IPS-NIHi7 (cell line): ENCODE measurements around the gene DBH.

Experiments used
- DNase-seq: peaks from one replicate; pipeline ENCODE4 v3.0.0; 2012; ENCODE audit warnings: mixed read lengths; ENCODE audit errors: extremely low spot score

The DBH gene

DNA sequence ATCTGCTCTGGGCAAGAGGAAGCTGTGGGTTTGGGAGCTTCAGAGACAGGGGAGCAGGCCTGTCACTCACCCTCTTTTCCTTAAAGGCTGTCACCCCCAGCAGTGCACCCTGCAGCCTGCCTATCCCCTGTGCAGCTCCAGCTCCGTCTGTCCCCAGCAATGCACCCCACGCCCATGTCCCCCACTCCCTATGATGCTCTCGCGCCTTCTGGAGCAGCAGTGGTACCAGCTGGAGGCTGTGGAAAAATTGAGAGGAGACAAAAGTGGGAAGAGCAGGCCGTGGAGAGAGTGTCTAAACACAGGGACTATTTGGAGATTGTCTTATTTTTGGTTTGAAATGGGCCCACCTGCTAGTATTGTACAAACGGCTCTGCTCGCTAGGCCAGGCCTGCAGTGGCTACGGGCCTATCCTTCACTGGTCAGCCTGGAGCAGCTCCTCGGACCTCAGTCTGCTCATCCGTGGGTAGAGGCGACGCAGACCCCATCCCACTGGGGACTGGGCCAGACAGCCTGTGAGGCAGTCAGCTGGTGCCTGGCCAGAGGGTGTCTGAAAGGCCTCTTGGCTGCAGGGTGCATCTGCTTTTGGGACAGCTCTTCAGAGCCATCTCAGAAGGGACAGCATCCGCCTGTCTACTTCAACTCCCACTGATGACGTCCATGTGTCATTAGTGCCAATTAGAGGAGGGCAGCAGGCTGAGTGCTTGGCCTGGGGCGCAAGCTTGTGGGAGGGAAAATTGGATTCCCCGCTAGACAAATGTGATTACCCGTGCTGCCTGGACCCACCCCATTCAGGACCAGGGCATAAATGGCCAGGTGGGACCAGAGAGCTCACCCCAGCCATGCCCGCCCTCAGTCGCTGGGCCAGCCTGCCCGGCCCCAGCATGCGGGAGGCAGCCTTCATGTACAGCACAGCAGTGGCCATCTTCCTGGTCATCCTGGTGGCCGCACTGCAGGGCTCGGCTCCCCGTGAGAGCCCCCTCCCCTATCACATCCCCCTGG is at the start of gene DBH:
Gene DBH (plus strand): TSS at position 831 of the 999 bp plus-strand sequence. CDS start 9 bp downstream, at position 840.
- no peak for DNase-seq

DNA sequence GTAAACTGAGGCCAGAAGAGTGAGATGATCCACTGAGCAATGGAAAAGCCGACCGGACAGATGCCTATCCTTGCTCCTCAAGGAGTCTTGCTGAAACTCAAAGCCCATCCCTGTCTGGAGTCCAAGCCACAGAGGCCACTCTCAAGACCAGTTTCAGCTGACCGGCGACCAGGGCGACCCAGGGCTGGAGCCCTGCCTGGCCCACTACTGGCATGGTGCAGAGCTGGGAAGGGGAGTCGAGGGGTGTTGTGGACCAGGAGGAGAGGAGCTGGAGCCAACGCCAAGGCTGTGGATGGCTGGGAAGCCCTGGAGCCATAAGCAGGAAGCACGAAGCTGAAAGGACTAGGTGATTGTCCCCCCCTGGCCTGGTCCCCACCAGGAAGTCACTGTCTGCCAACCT is 49.1 kb upstream of the DBH start:
- DNase-seq = no peak

DNA sequence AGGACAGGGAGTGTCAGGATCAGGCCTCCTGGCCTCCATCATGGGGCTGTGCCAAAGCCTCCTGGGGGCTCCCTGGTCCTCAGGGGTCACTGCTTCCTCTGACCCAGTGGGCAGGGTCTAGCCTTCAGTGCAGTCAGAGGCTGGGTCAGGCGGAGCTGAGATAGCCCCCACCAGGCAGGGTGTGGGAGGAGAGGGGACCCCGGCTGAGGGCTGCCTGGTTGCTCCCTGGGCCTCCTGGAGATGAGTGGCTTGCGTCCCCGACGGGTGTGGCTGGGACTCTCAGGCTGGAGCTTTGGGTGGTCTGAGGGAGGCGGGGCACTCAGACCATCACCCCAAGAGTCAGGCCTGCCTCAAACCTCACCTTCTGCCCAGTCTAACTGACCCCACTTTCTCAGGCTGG is 48.7 kb upstream of the DBH start:
- DNase-seq = no peak

DNA sequence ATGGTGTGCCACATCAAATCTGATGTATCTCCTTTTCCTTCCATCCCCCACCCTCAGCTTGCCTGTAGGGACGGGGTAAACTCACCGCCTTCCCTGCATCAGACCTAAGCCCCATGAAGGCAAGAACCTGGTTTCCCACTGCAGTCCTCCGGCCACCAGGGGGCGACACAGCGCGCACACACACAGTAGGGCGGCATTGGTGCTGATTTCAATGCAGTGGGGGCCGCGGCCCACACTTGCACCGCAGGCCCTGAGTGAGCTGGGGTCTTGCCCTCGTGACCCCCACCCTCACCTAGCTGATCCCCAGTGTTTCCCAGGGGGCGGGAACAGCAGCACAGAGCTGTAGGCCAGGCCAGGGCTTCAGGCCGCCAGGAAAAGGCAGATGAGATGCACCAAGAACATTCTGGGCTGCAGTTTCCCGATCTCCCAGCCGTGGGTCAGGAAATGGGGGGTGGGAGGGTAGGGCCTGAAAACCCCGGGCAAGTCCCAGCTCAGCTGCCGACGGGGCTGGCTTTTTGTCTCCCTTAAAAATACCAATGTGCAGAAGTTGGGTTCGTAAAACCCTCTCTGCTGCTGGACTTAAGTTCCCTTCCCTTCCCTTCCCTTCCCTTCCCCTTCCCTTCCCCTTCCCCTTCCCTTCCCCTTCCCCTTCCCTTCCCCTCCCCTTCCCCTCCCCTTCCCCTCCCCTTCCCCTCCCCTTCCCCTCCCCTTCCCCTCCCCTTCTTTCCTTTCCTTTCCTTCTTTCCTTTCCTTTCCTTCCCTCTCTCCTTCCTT is 46.5 kb upstream of the DBH start:
- DNase-seq = peak; percentile 81

DNA sequence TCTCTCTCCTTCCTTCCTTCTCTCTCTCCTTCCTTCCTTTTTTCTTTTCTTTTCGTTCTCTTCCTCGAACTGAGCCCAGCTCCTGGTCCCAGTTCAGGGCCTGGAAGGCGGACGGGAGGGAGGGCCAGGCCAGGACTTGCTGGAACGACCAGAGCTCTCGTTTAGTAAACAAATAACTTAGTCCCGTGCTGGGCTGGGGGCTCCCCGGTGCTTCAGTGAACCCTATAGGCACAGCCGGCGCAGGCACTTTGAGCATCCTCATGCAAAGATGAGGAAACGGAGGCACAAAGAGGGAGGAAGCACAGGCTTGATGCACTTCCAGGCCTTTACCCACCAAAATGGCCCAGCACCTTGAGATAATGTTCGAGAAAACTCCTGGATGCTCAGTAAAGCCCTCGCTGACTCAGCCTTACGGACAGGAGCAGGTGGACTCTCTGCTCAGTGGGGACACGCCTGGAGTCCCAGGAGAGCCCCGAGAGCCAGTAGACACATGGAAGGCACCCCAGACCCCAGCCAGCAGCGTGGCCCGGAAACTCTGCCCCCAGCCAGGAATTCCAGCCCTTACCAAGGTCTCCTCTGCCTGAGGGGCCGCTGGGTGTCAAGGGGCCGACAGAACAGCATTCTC is 45.8 kb upstream of the DBH start:
- DNase-seq = no peak

DNA sequence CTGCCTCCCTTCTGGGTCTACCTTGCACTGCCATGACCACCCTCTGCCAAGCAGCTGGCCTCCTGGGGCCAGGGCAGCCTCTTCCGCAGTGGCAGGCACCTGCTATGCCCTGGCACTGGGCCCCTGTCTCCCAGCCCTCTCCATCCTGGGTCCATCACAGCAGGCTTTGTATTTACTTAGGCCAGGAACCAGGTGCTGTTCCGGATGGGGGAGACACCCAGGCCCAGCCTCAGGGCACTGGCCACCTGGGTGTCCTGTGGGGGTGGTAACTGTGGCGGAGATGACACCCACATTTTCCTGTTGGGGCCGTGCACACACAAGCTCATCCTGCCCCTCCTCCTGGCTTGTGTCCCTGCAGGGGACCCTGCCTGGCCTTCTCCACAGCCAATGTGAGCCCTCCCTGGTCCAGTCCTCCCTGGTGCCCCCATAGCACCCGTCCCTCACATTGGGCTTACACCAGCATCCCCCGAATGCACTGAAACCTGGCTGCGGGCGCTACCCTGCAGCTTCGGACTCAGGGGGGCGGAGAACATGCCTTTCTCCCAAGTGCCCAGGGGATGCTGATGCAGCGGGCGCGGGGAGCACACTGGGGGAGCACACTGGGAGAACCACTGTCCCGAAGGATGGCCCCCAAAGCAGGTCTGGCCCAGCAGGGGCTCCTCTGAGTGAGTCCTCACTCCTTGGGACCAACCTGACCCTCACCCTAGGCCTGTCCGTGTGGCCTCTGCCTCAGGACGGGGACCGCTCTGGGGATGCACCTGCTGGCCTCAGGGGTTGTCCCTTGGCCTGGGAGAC is 44.9 kb upstream of the DBH start:
- no peak for DNase-seq

DNA sequence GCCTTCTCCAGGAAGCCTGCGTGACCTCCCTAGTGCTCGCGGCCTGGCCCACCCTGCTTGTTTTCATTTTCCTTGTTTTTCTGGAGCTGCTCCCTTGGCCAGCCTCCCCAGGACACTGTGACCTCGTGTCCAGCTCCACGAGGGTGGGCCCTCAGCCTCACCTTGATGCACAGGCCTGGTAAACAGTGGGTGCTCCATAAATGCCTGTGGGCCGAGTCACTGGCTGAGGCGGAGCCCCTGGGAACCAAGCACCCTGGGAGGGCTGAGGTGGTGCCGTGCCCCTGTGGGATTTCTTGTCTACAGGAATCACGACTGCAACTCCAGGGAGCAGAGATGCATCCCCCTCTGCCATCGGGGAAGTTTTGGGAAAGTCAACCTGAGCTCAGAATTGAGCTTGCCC is 44.2 kb upstream of the DBH start:
- no peak for DNase-seq

DNA sequence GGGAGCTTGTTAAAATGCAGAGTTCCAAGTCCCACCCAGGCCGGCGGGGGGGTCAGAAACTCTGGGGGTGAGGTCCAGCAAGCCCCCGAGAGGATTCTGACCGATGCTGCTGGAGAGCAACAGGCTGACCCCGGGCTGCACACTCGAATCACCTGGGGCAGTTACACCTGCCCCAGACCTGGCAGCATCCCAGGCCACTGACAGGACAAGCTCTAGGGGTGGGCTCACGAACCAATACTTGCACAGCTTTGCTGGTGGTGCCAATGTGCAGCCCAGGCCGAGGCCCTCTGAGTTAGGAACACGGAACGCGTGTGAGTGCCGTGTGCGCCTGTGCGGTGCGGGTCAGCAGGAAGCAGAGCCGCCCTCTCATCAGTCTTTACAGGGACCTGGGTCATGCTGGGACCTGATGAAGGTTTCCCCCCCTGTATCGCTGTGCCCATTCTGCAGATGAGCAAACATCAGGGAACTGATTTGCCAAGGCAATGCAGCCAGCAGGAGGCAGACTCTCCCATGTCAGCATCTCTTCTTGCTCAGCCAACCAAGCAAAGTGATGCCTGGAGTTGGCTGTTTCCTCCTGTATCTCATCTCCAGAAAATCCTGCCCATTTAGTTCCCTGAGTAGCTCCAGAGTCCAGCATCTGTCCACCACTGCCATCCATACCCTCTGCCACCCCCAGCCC is 43.3 kb upstream of the DBH start:
- DNase-seq = no peak

DNA sequence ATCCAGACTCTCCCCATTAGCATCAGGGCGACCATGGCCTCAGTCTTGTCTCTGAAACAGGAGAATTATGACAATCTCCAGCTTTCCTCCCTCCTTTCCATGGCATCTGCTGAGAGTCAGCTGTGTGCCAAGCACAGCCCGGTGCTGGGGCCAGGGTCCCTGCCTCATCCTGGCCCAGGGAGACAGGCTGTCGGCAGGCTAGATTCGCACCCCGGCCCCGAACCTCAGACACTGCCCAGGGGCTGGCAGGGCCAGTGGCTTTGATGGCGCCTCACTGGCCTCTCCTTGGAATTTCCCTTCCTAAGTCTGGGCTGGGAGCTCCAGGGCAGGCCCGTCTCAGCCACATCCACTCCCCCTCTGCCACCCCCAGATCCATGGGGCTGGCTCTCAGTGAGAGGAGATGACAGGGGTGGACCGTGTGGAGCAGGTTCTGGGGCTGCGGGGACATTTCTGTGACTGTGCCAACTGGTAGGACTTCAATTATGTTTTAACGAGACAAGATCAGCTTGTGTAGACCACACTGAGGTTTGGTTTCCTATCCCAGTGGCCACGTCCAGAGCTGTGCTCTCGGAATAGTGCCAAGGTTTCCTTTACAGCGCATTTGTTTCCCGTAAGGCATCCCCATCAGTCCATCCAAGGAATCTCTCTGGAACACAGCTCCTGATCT is 42.4 kb upstream of the DBH start:
- DNase-seq = no peak

DNA sequence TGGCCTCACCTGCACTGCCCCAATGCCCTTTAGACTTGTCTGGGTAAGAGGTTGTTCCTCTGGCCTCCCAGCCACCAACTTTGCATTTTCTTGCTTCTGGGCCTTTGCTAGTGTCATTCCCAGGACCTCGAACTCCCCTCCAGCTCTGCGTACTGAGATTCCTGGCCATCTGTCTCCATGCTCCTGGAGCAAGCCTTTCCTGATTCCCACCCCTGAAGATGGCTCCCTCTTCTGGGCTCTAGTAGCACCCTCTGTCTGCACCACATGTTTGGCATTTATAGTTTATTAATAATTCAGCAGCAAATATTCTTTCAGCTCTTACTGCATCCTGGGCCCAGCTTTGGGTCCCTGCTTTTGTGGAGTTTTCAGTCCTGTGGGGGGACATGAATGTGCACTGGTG is 41.9 kb upstream of the DBH start:
- DNase-seq = no peak

DNA sequence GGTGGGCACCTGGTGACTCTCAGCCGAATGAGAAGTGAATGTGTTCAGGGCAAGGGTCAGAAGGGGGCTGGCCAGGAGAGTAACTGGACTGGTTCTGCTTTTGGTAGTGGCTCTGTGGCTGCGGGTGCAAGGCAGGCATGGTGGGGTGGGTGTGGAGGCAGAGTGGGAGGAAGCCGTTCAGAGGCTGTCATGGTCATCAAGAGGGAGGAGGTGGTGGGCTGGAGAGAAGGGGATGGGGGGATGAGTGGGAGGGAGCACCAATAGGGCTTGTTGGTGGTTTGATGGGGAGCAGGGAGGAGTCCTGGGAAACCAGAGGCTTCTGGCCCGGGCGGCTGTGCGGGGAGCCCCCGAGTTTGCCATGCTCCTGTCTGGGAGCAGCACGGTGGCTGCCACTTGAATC is 40.3 kb upstream of the DBH start:
- DNase-seq = no peak

DNA sequence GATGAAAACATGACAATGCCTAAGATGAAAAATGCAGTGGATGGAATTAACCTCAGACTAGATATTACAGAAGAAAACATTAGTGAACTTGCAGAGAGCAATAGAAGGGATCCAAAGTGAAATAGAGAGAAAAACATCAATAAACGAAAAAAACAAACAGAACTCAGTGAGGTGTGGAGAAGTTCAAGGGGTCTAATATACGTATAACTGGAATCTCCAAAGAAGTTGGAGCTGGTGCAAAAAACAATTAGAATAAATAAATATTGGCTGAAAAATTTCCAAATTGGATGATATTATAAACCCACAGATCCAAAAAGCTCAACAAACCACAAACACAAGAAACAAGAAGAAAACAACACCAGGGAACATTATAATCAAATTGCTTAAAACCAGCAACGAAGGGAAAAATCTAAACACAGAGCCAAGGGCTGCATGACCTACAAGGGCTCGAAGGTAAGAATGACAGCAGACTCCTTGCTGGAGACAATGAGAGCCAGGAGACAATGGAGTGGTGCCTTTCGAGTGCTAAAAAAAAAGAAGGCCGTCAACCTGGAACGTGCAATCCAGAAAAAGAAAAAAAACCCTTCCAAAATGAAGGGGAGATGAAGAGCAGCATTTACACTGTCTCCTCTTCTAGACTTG is 38.7 kb upstream of the DBH start:
- DNase-seq = no peak

DNA sequence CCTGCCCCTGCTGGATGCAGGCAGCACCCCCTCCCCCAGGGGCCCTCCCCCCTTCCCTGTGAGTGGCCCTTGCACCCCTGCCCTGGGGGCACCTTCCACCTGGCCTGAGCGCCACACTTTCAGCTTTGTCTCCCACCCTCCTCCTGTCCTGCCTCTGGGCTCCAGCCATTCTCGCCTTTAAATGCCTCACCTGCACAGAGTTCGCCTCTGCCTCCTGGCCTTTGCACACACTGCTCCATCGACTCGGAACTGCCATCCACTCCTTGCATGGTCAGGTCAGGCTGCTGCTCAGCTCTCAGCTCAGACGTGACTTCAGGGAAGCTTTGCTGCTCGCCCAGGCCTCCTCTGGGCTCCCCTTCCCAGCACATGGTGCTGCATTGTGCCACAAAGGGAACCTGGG is 37.2 kb upstream of the DBH start:
- DNase-seq = no peak

DNA sequence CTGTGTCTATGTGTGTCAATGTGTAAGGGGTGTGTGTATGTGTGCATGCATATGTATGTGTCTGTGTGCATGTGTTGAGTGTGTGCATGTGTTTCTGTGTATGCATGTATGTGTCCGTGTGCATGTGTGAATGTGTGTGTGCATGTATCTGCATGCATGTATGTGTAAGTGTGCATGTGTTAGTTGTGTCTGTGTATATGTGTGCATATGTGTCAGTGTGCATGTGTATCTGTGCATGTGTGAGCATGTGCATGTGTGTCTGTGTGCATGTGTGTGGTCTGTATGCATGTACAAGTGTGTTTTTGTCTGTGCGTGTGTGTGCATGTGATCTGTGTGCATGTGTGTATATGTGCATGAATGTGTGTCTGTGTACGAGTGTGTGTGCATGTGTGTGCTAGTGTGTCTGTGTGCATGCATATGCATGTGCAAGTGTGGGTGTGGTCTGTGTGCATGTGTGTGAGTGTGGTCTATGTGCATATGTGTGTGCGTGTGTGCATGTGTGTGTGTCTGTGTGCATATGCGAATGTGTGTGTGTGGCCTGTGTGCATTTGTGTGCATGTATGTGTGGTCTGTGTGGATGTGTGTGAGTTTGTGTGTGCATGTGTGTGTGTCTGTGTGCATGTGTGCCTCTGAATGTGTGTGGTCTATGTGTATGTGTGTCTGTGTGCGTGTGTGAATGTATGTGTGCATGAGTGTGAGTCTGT is 36.5 kb upstream of the DBH start:
- no peak for DNase-seq

DNA sequence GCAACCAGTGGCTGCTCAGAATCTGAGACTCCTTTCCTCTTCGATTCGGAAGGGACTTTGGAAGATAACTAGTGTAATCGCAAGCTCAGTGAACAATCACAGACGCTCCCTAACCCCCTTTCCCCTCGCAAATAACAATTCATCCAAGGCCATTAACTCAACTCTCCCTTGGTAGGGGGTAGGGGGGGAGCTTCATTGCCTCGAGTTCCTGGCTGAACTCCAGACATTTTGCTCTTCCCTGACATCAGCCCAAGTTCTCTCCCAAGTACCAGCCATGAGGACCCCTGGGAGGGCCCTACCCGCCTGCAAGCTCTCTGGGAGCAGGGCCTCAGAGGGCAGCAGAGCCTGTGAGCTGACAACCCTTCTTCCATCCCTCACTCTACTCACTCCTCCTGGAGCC is 35.4 kb upstream of the DBH start:
- DNase-seq = no peak

DNA sequence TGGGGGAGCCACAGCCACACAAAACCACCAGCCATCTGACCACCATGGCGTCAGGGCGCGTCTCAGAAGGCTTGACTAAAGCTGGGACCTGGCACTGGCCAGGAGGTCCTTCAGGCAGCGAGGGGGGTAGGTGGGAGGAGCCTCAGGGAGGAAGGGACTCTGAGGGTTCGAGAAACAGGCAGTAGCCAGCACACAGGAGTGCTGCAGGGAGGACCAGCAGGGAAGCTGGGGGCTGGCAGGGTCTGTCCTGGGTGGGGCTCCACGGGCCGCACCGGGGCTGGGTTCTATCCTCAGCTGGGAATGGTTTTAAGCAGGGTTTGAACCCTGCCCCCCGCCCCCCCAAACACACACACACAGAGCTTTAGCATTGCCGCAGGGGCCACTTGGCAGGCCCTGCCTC is 34.4 kb upstream of the DBH start:
- DNase-seq = no peak

DNA sequence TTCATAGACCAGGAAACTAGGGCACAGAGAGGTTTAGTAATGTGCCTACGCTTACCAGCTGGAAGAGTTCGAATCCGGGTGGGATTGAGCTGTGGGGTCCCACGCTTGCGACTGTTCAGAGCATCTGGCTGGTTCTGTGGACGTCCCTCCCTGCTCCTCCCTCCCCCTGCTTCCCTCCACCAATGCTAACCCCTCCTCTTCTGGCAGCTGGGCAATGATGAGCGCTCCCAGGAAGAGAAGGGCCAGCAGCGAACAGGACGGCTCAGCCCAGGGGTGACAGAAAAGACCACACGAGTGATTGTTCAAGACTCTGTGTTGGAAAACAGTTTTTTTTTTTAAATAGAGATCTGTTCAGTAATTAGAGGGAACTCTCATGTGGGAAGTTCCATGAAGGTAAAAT is 33.9 kb upstream of the DBH start:
- no peak for DNase-seq

DNA sequence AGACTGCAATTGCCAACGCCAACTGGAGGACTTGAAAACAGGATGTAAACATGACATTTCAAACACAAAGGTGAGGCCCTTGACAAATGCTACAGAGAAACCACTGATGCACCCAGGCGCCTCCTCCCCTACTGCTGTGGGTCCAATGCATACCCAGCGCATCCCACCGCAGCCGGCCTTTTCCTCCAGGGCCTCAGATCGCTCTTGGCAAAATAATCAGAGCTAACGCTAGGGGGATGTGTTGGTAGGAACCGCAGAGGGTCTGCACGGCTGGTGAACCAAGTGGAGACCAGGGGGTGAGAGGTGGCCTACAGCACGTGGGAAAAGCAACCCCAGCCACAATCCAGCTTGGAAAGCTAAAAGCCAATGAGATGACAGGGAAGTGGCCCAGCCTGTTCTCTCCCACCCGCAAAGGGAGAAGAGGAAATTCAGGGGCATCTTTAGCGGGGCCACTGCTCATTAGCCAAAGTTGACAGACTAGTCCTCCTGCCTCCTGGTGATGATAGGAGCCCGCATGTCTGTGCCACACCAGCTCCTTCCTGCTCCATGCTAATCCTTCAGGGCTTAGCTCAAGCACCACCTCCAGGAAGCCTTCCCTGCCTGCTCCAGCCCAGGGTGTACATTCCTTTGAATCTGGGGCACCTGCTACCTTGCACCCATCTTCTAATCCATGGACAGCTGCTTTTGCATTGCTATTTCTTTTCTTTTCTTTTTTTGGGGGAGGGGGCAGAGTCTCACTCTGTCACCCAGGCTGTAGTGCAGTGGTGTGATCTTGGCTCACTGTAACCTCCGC is 32.8 kb upstream of the DBH start:
- DNase-seq = peak; percentile 70

DNA sequence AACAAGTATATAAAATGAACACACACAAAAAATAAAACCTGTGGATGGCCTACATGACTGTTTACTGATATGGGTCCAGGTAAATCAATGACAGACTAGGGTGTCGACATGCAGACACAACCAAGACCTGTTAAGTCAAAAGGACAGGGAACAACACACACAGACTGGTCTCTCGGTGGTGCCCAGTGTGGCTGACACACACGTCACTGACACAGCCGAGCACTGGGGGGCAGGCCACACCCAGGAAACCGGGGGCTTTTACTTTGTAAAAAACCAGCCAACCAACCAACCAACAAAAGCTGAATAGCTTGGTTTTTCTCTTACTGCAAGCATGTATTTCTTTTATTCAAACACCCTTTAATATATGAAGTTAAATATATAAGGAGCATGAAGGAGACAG is 31.9 kb upstream of the DBH start:
- no peak for DNase-seq
